CD4-positive, alpha-beta T cell (primary cell): ENCODE data around the gene TNFSF18. TPM values are rescaled to one million over a fixed set of nuclear protein-coding genes. Genes with fewer than 3 reads are reported as not detected.

ENCODE experiments used
- ATAC-seq: fragments of 200-7000 bp; cut with Tn5 transposase; one replicate; pipeline ENCODE4 v1.10.0; 2022; ENCODE audit warnings: mild to moderate bottlenecking; ENCODE audit not compliant: poor library complexity
- CTCF ChIA-PET: fragments of 350-600 bp; sonication (Branson Sonifier 250); formaldehyde crosslinking; loops from one replicate; lab custom pipeline; 2021; ENCODE audit warnings: antibody characterized with exemption, inconsistent platforms; lab: Charles Lee
- POLR2A ChIA-PET: fragments of 350-600 bp; sonication (Branson Sonifier 250); formaldehyde crosslinking; loops from one replicate; lab custom pipeline; 2021; ENCODE audit warnings: antibody characterized with exemption, inconsistent platforms; lab: Charles Lee
- DNase-seq, 14 experiments: peaks; one replicate each; pipeline ENCODE4 v3.0.0-alpha.2; 2013 to 2020; ENCODE audit warnings: mixed read lengths in 2 of 14
- H3K27ac ChIP-seq, 2 donors: one replicate each; pipeline versions ENCODE4 v1.5.1 to v1.7.0; 2013; ENCODE audit warnings: low read length in 2 of 2, low read depth in 1 of 2, mild to moderate bottlenecking in 1 of 2
- H3K27me3 ChIP-seq, 2 experiments: 1 replicate in 1 of 2; 2 replicates in 1 of 2; pipeline versions ENCODE4 v1.6.1 to v1.7.0; 2013; ENCODE audit warnings: low read length in 2 of 2, control low read depth in 1 of 2, mild to moderate bottlenecking in 1 of 2, moderate library complexity in 1 of 2; ENCODE audit not compliant: insufficient read depth in 2 of 2, control insufficient read depth in 1 of 2
- H3K36me3 ChIP-seq: one replicate; pipeline ENCODE4 v1.6.1; 2013; ENCODE audit warnings: low read length, control low read depth; ENCODE audit not compliant: insufficient read depth
- H3K4me1 ChIP-seq: one replicate; pipeline ENCODE4 v1.6.1; 2013; ENCODE audit warnings: low read length, control low read depth; ENCODE audit not compliant: insufficient read depth
- H3K4me3 ChIP-seq: one replicate; pipeline ENCODE4 v1.5.1; 2013; ENCODE audit warnings: mild to moderate bottlenecking, low read length, moderate library complexity
- H3K9me3 ChIP-seq, 2 experiments: 1 replicate in 1 of 2; 2 replicates in 1 of 2; pipeline versions ENCODE4 v1.6.1 to v1.7.0; 2013; ENCODE audit warnings: low read length in 2 of 2, mild to moderate bottlenecking in 2 of 2, control low read depth in 1 of 2, moderate library complexity in 1 of 2; ENCODE audit not compliant: control insufficient read depth in 1 of 2, insufficient read depth in 1 of 2
- H3K27ac Mint-ChIP-seq: one replicate; pipeline ENCODE4 v1.8.0; 2020; ENCODE audit warnings: mixed read lengths
- H3K27me3 Mint-ChIP-seq: one replicate; pipeline ENCODE4 v1.8.0; 2021; ENCODE audit warnings: mixed read lengths
- H3K36me3 Mint-ChIP-seq: one replicate; pipeline ENCODE4 v1.8.0; 2021; ENCODE audit warnings: low read depth, mixed read lengths
- H3K4me1 Mint-ChIP-seq: one replicate; pipeline ENCODE4 v1.8.0; 2021; ENCODE audit warnings: low read depth, mixed read lengths
- H3K4me3 Mint-ChIP-seq: one replicate; pipeline ENCODE4 v1.8.0; 2020; ENCODE audit warnings: mild to moderate bottlenecking, mixed read lengths
- H3K9me3 Mint-ChIP-seq: one replicate; pipeline ENCODE4 v1.8.0; 2020; ENCODE audit warnings: mixed read lengths
- intact Hi-C, 2 experiments: fragments of 100-400 bp; cut with DNase I in 1 of 2; cut with micrococcal nuclease in 1 of 2; formaldehyde crosslinking; loops; one replicate each; pipeline versions ENCODE4 v1.15.1 to v1.9.0; 2023 to 2025; cut with DNase I, micrococcal nuclease
- total RNA-seq, 174 experiments: library from RNA in 2 of 174; stranded (reverse) in 2 of 174; gene quantifications; one replicate each; pipeline ENCODE4 v1.2.3 and lab custom pipeline; 2021 to 2026
- TF ChIP-seq, protein P1 (sequence below): fragments of 200-600 bp; IDR thresholded peaks from one replicate; pipeline ENCODE4 v1.8.0; 2022; ENCODE audit warnings: antibody characterized with exemption, mild to moderate bottlenecking

The TNFSF18 gene
- total RNA-seq, 2 experiments from 2014 or later = not detected

DNA sequence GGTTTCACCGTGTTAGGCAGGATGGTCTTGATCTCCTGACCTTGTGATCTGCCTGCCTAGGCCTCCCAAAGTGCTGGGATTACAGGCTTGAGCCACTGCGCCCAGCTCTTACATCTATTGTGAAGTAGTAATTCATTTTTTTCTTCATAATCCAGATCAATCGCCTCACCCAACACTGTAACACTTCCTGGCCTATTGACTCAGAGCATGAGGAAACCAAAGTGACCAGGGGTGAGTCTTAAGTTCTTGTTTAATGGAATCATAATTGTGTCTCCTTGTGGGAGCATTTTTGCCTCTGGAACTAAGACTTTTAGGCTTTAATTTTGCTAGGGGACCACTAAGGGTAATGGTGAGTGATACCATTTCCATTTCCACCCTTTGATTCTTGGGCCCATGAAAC, 27.4 kb downstream of the TNFSF18 start:
- TF ChIP-seq, protein P1, sequence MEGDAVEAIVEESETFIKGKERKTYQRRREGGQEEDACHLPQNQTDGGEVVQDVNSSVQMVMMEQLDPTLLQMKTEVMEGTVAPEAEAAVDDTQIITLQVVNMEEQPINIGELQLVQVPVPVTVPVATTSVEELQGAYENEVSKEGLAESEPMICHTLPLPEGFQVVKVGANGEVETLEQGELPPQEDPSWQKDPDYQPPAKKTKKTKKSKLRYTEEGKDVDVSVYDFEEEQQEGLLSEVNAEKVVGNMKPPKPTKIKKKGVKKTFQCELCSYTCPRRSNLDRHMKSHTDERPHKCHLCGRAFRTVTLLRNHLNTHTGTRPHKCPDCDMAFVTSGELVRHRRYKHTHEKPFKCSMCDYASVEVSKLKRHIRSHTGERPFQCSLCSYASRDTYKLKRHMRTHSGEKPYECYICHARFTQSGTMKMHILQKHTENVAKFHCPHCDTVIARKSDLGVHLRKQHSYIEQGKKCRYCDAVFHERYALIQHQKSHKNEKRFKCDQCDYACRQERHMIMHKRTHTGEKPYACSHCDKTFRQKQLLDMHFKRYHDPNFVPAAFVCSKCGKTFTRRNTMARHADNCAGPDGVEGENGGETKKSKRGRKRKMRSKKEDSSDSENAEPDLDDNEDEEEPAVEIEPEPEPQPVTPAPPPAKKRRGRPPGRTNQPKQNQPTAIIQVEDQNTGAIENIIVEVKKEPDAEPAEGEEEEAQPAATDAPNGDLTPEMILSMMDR = no peak
- Histone ChIP-seq H3K27me3 (no peaks in the 10 kb centered on the region), H3K36me3 (no peaks in the 10 kb centered on the region), H3K9me3 (no peaks in the 10 kb centered on the region), H3K4me1 (no peaks in the 10 kb centered on the region), H3K27ac (no peak overlapping the region), H3K4me3 (no peak overlapping the region)
- Mint-ChIP-seq H3K4me3 (no peak overlapping the region), H3K9me3 (no peaks in the 10 kb centered on the region), H3K27ac (no peak overlapping the region), H3K27me3 (no peaks in the 10 kb centered on the region), H3K36me3 (no peaks in the 10 kb centered on the region), H3K4me1 (no peaks in the 10 kb centered on the region)
- intact Hi-C loops = no loop called here
- ChIA-PET POLR2A (no interaction called here), CTCF (no interaction called here)
- DNase-seq (no peak), ATAC-seq (no peak)

DNA sequence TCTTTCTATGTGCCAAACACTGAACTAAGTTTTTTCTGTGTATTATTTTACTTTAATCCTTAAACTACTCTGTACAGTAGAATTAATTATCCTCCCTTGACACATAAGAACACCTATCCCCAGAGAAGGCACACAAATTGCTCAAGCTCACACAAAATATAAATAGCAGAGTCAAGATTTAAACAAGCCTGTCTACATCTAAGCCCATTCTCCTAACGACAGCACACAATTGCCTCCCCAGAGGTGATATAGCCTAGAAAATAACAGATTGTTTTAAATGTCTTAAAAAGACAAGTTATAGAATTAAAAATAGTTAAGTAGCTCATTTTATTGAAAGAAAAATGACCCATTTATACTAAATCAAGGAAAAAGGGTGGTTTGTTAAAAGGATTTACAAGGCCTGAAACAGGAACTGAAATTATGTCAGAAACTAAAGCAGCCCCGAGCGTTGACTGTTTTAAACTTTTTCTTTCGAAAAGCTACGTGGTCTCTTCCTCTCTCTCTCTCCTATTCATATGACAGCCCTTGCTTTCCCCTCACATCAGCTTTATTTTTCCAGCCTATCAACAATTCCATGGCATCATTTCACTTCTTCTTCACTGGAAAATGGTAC, 30.5 kb downstream of the TNFSF18 start:
- Histone ChIP-seq H3K4me1 (no peaks in the 10 kb centered on the region), H3K27ac (no peak overlapping the region), H3K9me3 (no peaks in the 10 kb centered on the region), H3K36me3 (no peaks in the 10 kb centered on the region), H3K4me3 (no peak overlapping the region), H3K27me3 (no peaks in the 10 kb centered on the region)
- DNase-seq (peak in 1 of 14 experiments; percentile 5), ATAC-seq (no peak)
- ChIA-PET CTCF (interaction anchor here (1.1 kb wide), 1 partner anchor 10 kb away, joined by 3 read pairs; no protein-coding TSS in a partner anchor), POLR2A (no interaction called here)
- Mint-ChIP-seq H3K27ac (no peak overlapping the region), H3K4me3 (no peak overlapping the region), H3K9me3 (no peaks in the 10 kb centered on the region), H3K27me3 (no peaks in the 10 kb centered on the region), H3K36me3 (no peaks in the 10 kb centered on the region), H3K4me1 (no peaks in the 10 kb centered on the region)
- intact Hi-C loops = no loop called here
- TF ChIP-seq, protein P1 = no peak

DNA sequence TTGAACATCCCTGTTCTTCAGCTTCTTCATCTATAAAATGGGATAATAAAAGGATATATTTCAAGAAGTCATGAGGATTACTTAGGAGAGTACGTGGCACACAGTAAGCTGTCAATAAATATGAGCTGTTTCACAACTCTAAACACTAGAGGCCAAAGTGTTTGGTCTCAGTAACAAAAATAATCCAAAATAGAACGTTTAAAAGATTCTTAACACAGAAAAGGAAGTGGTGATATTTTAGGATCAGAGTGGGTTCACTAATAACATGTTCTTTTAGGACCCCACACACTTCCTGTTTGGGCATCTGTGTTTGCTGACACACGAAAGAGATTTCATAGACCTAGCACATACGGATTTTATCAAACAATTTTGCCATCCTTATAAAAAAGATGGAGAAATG, 32.9 kb downstream of the TNFSF18 start:
- no peak for ATAC-seq
- Histone ChIP-seq H3K27me3 (no peaks in the 10 kb centered on the region), H3K4me3 (no peak overlapping the region), H3K4me1 (no peaks in the 10 kb centered on the region), H3K9me3 (no peaks in the 10 kb centered on the region), H3K27ac (no peak overlapping the region), H3K36me3 (no peaks in the 10 kb centered on the region)
- POLR2A ChIA-PET = no interaction called here
- Mint-ChIP-seq H3K36me3 (no peaks in the 10 kb centered on the region), H3K27me3 (no peaks in the 10 kb centered on the region), H3K4me3 (no peak overlapping the region), H3K4me1 (no peaks in the 10 kb centered on the region), H3K9me3 (no peaks in the 10 kb centered on the region), H3K27ac (no peak overlapping the region)
- no peak for DNase-seq
- CTCF ChIA-PET = no interaction called here
- intact Hi-C loops = no loop called here
- TF ChIP-seq, protein P1 = no peak
